ENCODE results near the gene EAPP. TPM values are rescaled to one million over a fixed set of nuclear protein-coding genes. Genes with fewer than 3 reads are reported as not detected.
"Not testable (repeated sequence)": the region's sequence is repeated elsewhere in the genome, so short reads cannot be mapped to it uniquely, and the experiment has no call there.

Gene EAPP
- polyA plus RNA-seq, 4 donors = 62.4 to 80.5 (median 78.1) TPM

GRCh38 chr14:34489324-34489723, 50.2 kb downstream of the EAPP start:
- DNase-seq (ENCODE audit: low read depth in 4 of 4, low spot score in 3 of 4) = no peak

GRCh38 chr14:34488528-34488927, 51.0 kb downstream of the EAPP start:
- no peak for DNase-seq (ENCODE audit: low read depth in 4 of 4, low spot score in 3 of 4)

- no peak for DNase-seq (ENCODE audit: low read depth in 4 of 4, low spot score in 3 of 4)
Measured at GRCh38 chr14:34484726-34485125, 54.8 kb downstream of the EAPP start.

- no peak for DNase-seq (ENCODE audit: low read depth in 4 of 4, low spot score in 3 of 4)
Measured at GRCh38 chr14:34482463-34482862, 57.0 kb downstream of the EAPP start.

GRCh38 chr14:34479694-34480093, 59.8 kb downstream of the EAPP start:
- no peak for DNase-seq (ENCODE audit: low read depth in 4 of 4, low spot score in 3 of 4)

GRCh38 chr14:34478261-34478660, 61.2 kb downstream of the EAPP start:
- DNase-seq (ENCODE audit: low read depth in 4 of 4, low spot score in 3 of 4) = no peak

- DNase-seq (ENCODE audit: low read depth in 4 of 4, low spot score in 3 of 4) = not testable (repeated sequence)
Measured at GRCh38 chr14:34476036-34476435, 63.5 kb downstream of the EAPP start.

GRCh38 chr14:34475163-34475562, 64.3 kb downstream of the EAPP start:
- DNase-seq (ENCODE audit: low read depth in 4 of 4, low spot score in 3 of 4) = no peak

GRCh38 chr14:34474187-34474679, 65.3 kb downstream of the EAPP start:
- DNase-seq (ENCODE audit: low read depth in 4 of 4, low spot score in 3 of 4) = no peak

- no peak for DNase-seq (ENCODE audit: low read depth in 4 of 4, low spot score in 3 of 4)
Measured at GRCh38 chr14:34472706-34473279, 66.7 kb downstream of the EAPP start.

GRCh38 chr14:34470319-34470718, 69.2 kb downstream of the EAPP start:
- no peak for DNase-seq (ENCODE audit: low read depth in 4 of 4, low spot score in 3 of 4)

- no peak for DNase-seq (ENCODE audit: low read depth in 4 of 4, low spot score in 3 of 4)
Measured at GRCh38 chr14:34466691-34467090, 72.8 kb downstream of the EAPP start.

Other genes starting within 250 kb of the EAPP start
- gene SPTSSA, start 77.5 kb downstream of the EAPP start, polyA plus RNA-seq (ENCODE audit: insufficient read length in 4 of 4) = 10 to 100 TPM; 35.7 to 43.6 (median 41.8) TPM
- gene SNX6, start 90.4 kb upstream of the EAPP start, polyA plus RNA-seq (ENCODE audit: insufficient read length in 4 of 4) = 100 to 1,000 TPM; 112 to 134 (median 125) TPM
- 10 to 100 TPM; 61.1 to 82.4 (median 78.0) TPM for gene CFL2, start 174.9 kb upstream of the EAPP start, polyA plus RNA-seq (ENCODE audit: insufficient read length in 4 of 4)

Data from right renal pelvis (tissue), 4 donors.